Mesendoderm (in vitro differentiated cells): ENCODE data around the gene BCAR3.

Experiments
- DNase-seq: peaks from one replicate; pipeline ENCODE4 v3.0.0; 2013
- H2AK5ac ChIP-seq: 2 replicates; pipeline ENCODE4 v1.6.1; 2013; ENCODE audit warnings: low read length, inconsistent platforms
- H2BK120ac ChIP-seq: 2 replicates; pipeline ENCODE4 v1.6.1; 2013; ENCODE audit warnings: low read depth, mild to moderate bottlenecking, low read length, moderate library complexity, mixed read lengths
- H2BK15ac ChIP-seq: replicated peaks from 2 replicates; pipeline ENCODE4 v1.6.1; 2013; ENCODE audit warnings: low read depth, mild to moderate bottlenecking, moderate library complexity
- H2BK5ac ChIP-seq: 2 replicates; pipeline ENCODE4 v1.6.1; 2013; ENCODE audit warnings: low read length, inconsistent platforms
- H3K18ac ChIP-seq: 2 replicates; pipeline ENCODE4 v1.6.1; 2013; ENCODE audit warnings: mild to moderate bottlenecking, low read length, mixed read lengths
- H3K23ac ChIP-seq: one replicate; pipeline ENCODE4 v1.6.1; 2013; ENCODE audit warnings: low read length
- H3K27ac ChIP-seq: 2 replicates; pipeline ENCODE4 v1.5.1; 2013; ENCODE audit warnings: low read depth, mild to moderate bottlenecking, inconsistent platforms, low read length, moderate library complexity
- H3K27me3 ChIP-seq: 2 replicates; pipeline ENCODE4 v1.6.1; 2013; ENCODE audit warnings: low read length, control low read depth, mild to moderate bottlenecking, inconsistent platforms; ENCODE audit not compliant: insufficient read depth, poor library complexity
- H3K36me3 ChIP-seq: 2 replicates; pipeline ENCODE4 v1.6.1; 2013; ENCODE audit warnings: low read length, inconsistent platforms; ENCODE audit not compliant: control insufficient read depth, insufficient read depth
- H3K4ac ChIP-seq: one replicate; pipeline ENCODE4 v1.6.1; 2013; ENCODE audit warnings: low read depth, mild to moderate bottlenecking, low read length, moderate library complexity
- H3K4me1 ChIP-seq: 2 replicates; pipeline ENCODE4 v1.6.1; 2013; ENCODE audit warnings: low read depth, low read length, inconsistent platforms; ENCODE audit not compliant: control insufficient read depth
- H3K4me2 ChIP-seq: 2 replicates; pipeline ENCODE4 v1.6.1; 2013; ENCODE audit warnings: low read length
- H3K4me3 ChIP-seq: 2 replicates; pipeline ENCODE4 v1.5.1; 2013; ENCODE audit warnings: mild to moderate bottlenecking, low read length
- H3K56ac ChIP-seq: one replicate; pipeline ENCODE4 v1.6.1; 2013; ENCODE audit warnings: low read length
- H3K79me1 ChIP-seq: 2 replicates; pipeline ENCODE4 v1.6.1; 2013; ENCODE audit warnings: low read length, inconsistent platforms
- H3K79me2 ChIP-seq: 2 replicates; pipeline ENCODE4 v1.6.1; 2013; ENCODE audit warnings: mild to moderate bottlenecking, low read length; ENCODE audit not compliant: control insufficient read depth, insufficient read depth
- H3K9ac ChIP-seq: 2 replicates; pipeline ENCODE4 v1.6.1; 2013; ENCODE audit warnings: low read length, inconsistent platforms
- H4K5ac ChIP-seq: one replicate; pipeline ENCODE4 v1.6.1; 2013; ENCODE audit warnings: low read length
- H4K8ac ChIP-seq: one replicate; pipeline ENCODE4 v1.6.1; 2013; ENCODE audit warnings: low read depth, mild to moderate bottlenecking, control low read depth, low read length, moderate library complexity
- WGBS: extraction: QIAGEN DNeasy Blood & Tissue Kit; methylation state at CpG from one replicate; pipeline ENCODE4 v1.1.7; 2013; ENCODE audit warnings: low lambda C conversion rate, missing lambda C conversion rate; ENCODE audit not compliant: insufficient coverage; ENCODE audit errors: extremely low coverage; 5-methylcytosine and 5-hydroxymethylcytosine counted together

Gene BCAR3

DNA sequence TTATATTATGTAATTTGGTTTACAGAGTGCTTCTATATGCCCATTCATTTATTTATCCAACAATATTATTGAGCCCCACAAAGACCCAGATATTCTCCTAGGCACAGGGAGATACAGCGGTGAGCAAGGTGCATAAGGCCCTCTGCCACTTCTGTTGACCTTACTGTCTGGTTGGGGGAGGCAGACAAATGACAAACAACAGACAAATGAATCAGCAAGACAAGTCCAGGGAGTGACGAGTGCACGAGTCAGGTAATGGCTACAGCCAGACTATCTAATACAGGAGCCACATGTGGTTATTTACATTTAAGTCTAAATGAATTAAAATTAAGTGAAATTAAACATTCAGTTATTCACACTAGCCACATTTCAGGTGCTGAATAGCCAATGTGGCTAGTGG lies 22.0 kb upstream of the BCAR3 start:
- Histone ChIP-seq H3K36me3 (no peaks in the 10 kb centered on the region), H3K4me2 (no peak overlapping the region), H3K23ac (no peak overlapping the region), H3K4me3 (no peak overlapping the region), H3K79me2 (no peaks in the 10 kb centered on the region), H2AK5ac (no peak overlapping the region), H3K56ac (no peak overlapping the region), H3K9ac (no peak overlapping the region), H3K4me1 (peaks cover 8% of the 10 kb centered on the region), H4K5ac (no peak overlapping the region), H3K4ac (no peak overlapping the region), H3K27ac (no peak overlapping the region), H3K79me1 (no peaks in the 10 kb centered on the region), H2BK120ac (no peak overlapping the region), H2BK5ac (no peak overlapping the region), H3K27me3 (no peaks in the 10 kb centered on the region), H2BK15ac (no peak overlapping the region), H4K8ac (no peak overlapping the region), H3K18ac (no peak overlapping the region)
- no CpG with 5 or more reads among the region's 3 CpGs for WGBS
- DNase-seq, result no peak

DNA sequence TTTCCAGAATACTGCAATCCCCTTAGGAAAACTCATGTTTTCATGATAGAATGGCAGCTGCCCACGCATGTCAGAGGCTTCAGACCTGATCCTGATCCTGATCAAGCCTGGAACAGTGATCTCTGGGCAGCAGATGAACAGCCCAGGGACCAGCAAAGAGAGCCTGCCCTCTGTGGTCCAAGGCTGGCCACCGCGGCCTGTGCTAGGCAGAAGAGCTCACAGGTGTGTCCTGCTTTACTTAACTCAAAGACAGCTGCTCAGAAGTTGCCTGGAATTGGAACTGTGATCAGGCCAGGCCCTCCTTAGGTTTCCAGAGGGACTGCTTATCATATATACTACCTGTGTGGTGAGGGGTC lies 21.2 kb upstream of the BCAR3 start:
- peaks cover 8% of the 10 kb centered on the region for H3K4me1 ChIP-seq
- H3K4me3 ChIP-seq, result no peak overlapping the region
- H3K56ac ChIP-seq, result peak overlapping the region; percentile 46
- DNase-seq, result no peak
- H3K27me3 ChIP-seq, result no peaks in the 10 kb centered on the region
- no peak overlapping the region for H2BK120ac ChIP-seq
- H3K23ac ChIP-seq, result no peak overlapping the region
- no peak overlapping the region for H4K8ac ChIP-seq
- H3K18ac ChIP-seq, result peak overlapping the region; percentile 29
- no peak overlapping the region for H3K9ac ChIP-seq
- WGBS, result no CpG with 5 or more reads among the region's 3 CpGs
- H3K4ac ChIP-seq, result no peak overlapping the region
- H2BK5ac ChIP-seq, result no peak overlapping the region
- H3K4me2 ChIP-seq, result no peak overlapping the region
- H3K27ac ChIP-seq, result no peak overlapping the region
- H2BK15ac ChIP-seq, result no peak overlapping the region
- H3K36me3 ChIP-seq, result no peaks in the 10 kb centered on the region
- no peaks in the 10 kb centered on the region for H3K79me2 ChIP-seq
- no peaks in the 10 kb centered on the region for H3K79me1 ChIP-seq
- no peak overlapping the region for H4K5ac ChIP-seq
- H2AK5ac ChIP-seq, result no peak overlapping the region

- H3K79me1 ChIP-seq, result no peaks in the 10 kb centered on the region
- H3K56ac ChIP-seq, result peak overlapping the region; percentile 46
- H2BK120ac ChIP-seq, result no peak overlapping the region
- H4K5ac ChIP-seq, result no peak overlapping the region
- H3K27me3 ChIP-seq, result no peaks in the 10 kb centered on the region
- no peak overlapping the region for H3K9ac ChIP-seq
- H3K79me2 ChIP-seq, result no peaks in the 10 kb centered on the region
- no CpG with 5 or more reads among the region's 9 CpGs for WGBS
- DNase-seq, result no peak
- H3K4me2 ChIP-seq, result no peak overlapping the region
- H3K36me3 ChIP-seq, result no peaks in the 10 kb centered on the region
- H3K4me1 ChIP-seq, result peaks cover 8% of the 10 kb centered on the region
- peak overlapping the region; percentile 60 for H3K4ac ChIP-seq
- no peak overlapping the region for H2BK5ac ChIP-seq
- H3K23ac ChIP-seq, result peak overlapping the region; percentile 11
- no peak overlapping the region for H4K8ac ChIP-seq
- H3K18ac ChIP-seq, result peak overlapping the region; percentile 29
- H2BK15ac ChIP-seq, result no peak overlapping the region
- H3K4me3 ChIP-seq, result no peak overlapping the region
- H3K27ac ChIP-seq, result no peak overlapping the region
- H2AK5ac ChIP-seq, result peak overlapping the region; percentile 24
Observed at GRCh38 chr1:93702111-93702827, 20.6 kb upstream of the BCAR3 start.

DNA sequence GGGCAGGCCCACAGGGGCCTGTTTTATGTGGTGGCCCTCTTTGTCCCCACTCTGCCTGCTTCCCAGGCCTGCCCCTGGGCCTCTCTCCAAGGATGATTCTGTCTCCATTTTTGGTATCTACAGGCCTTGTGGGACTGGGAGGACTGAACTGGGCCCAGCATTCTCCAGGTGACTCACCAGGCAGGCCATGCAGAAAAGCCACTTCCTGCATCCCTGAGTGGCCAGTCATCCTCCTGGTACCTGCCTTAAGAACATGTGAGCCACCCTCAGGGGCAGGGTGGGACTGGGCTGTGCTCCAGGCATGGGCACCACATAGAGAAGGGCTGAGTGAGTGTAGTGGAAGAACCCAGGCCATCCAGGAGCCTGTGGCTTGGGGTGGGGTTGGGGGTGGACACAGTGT lies 20.0 kb upstream of the BCAR3 start:
- H4K5ac ChIP-seq, result no peak overlapping the region
- H3K56ac ChIP-seq, result peak overlapping the region; percentile 18
- peak overlapping the region; percentile 11 for H3K23ac ChIP-seq
- peak; percentile 91 for DNase-seq
- H2AK5ac ChIP-seq, result peak overlapping the region; percentile 24
- no peaks in the 10 kb centered on the region for H3K79me1 ChIP-seq
- no peaks in the 10 kb centered on the region for H3K36me3 ChIP-seq
- H3K9ac ChIP-seq, result no peak overlapping the region
- no peak overlapping the region for H4K8ac ChIP-seq
- no peak overlapping the region for H2BK120ac ChIP-seq
- H3K4ac ChIP-seq, result peak overlapping the region; percentile 8
- no peak overlapping the region for H3K4me3 ChIP-seq
- H3K79me2 ChIP-seq, result no peaks in the 10 kb centered on the region
- peaks cover 8% of the 10 kb centered on the region for H3K4me1 ChIP-seq
- peak overlapping the region; percentile 29 for H3K18ac ChIP-seq
- no peak overlapping the region for H2BK15ac ChIP-seq
- H2BK5ac ChIP-seq, result peak overlapping the region; percentile 23
- H3K27me3 ChIP-seq, result no peaks in the 10 kb centered on the region
- H3K27ac ChIP-seq, result no peak overlapping the region
- H3K4me2 ChIP-seq, result no peak overlapping the region

DNA sequence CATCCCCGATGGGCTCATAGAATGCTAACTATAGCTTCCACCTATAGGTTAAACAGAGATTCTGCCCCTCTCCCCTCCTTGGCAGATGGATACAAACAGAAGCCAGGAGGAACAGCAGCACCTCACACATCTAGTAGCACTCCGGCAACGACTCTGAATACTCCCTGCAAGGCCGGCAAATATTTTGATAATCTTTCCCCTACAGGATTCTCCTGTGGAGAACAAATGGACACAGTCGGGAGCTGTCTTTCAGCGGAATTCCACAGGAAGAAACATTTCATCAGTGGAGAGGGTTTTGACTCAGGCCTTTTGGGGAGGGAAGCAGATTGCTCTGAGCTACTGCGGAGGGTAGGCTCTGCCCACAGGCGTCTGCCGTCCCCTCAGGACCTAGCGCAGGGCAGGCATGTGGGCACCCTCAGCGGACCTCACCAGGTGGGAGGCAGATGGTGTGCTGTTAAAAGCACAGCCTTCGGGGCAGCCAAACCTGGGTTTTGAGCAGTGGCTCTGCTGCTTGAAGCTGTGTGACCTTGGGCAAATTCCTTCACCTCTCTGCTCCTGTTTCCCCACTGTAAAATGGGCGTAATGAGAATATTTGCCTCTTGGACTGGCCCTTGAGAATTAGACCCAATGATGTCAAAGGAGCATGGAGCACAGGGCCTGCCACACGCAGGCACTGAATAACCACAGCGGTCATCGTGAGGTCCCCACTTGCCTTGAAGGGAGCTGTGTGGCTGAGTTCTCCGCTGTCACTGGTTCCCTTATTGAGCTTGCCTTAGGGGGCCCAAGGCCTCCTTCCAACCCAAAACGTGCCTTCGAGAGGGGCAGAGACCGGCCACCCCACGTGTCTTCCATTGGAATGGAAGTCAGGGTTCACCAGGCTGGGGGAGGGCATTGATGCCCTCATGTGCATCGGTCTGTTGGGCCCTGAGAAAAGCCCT lies 19.2 kb upstream of the BCAR3 start:
- Histone ChIP-seq H3K23ac (no peak overlapping the region), H3K36me3 (no peaks in the 10 kb centered on the region), H3K27me3 (no peaks in the 10 kb centered on the region), H4K8ac (no peak overlapping the region), H3K4me2 (no peak overlapping the region), H3K4ac (peak overlapping the region; percentile 8), H3K4me3 (no peak overlapping the region), H3K56ac (peak overlapping the region; percentile 66), H3K18ac (peak overlapping the region; percentile 16), H2AK5ac (peak overlapping the region; percentile 85), H2BK15ac (no peak overlapping the region), H3K27ac (no peak overlapping the region), H3K79me1 (no peaks in the 10 kb centered on the region), H3K9ac (no peak overlapping the region), H3K79me2 (no peaks in the 10 kb centered on the region), H3K4me1 (peaks cover 5% of the 10 kb centered on the region), H4K5ac (no peak overlapping the region), H2BK5ac (peak overlapping the region; percentile 64), H2BK120ac (peak overlapping the region; percentile 69)
- DNase-seq, result peak; percentile 58
- no CpG with 5 or more reads among the region's 22 CpGs for WGBS
